Kidney epithelial cell (primary cell): Measurements from ENCODE around the gene EMC7. TPM values are rescaled to one million over a fixed set of nuclear protein-coding genes. Genes with fewer than 3 reads are reported as not detected.
"Not testable (repeated sequence)": the region's sequence is repeated elsewhere in the genome, so short reads cannot be mapped to it uniquely, and the experiment has no call there.

Source experiments
- DNase-seq: peaks from one replicate; pipeline ENCODE4 v3.0.0-alpha.2; 2010; ENCODE audit warnings: low read depth
- H3K27me3 ChIP-seq: 2 replicates; pipeline ENCODE4 v1.6.0; 2011; ENCODE audit warnings: low read length; ENCODE audit not compliant: control insufficient read depth, insufficient read depth
- H3K36me3 ChIP-seq: 2 replicates; pipeline ENCODE4 v1.5.1; 2011; ENCODE audit warnings: low read length; ENCODE audit not compliant: control insufficient read depth, insufficient read depth
- H3K4me3 ChIP-seq: 2 replicates; pipeline ENCODE4 v1.5.1; 2011; ENCODE audit warnings: low read depth, mild to moderate bottlenecking, control low read depth, low read length
- total RNA-seq: library from RNA; depleted of rRNA; stranded (reverse); fragments of >200 nt; gene quantifications from 2 replicates; pipeline ENCODE4 v1.2.3, GENCODE V29; 2015
- TF ChIP-seq, protein P1 (sequence below): IDR thresholded peaks from 2 replicates; pipeline ENCODE4 v1.5.1; 2011; ENCODE audit warnings: mild to moderate bottlenecking, moderate library complexity, low read length, control low read depth, inconsistent platforms; ENCODE audit not compliant: insufficient read depth, poor library complexity, severe bottlenecking

Gene EMC7
- total RNA-seq, 1 donor from 2014 or later: 60.0 TPM

DNA sequence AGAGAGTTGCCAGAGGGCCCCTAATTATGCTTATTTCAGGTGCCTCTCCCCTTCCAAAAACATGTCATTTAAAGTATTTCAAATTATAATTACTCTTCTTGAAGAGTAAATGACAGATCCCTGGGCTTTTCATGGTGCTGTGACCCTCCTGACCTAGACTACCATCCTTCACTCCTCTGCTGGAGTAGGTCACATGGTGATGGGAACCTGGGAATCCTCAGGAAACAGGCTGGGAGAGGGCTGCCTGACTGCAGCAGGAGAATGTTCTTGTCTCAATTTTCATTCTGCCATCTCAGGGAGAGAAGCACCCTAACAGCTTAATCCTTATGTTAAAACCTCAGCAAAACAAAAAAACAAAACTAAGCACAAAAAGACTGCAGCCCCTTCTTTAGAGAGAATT, 24.9 kb upstream of the EMC7 start:
- TF ChIP-seq, protein P1, sequence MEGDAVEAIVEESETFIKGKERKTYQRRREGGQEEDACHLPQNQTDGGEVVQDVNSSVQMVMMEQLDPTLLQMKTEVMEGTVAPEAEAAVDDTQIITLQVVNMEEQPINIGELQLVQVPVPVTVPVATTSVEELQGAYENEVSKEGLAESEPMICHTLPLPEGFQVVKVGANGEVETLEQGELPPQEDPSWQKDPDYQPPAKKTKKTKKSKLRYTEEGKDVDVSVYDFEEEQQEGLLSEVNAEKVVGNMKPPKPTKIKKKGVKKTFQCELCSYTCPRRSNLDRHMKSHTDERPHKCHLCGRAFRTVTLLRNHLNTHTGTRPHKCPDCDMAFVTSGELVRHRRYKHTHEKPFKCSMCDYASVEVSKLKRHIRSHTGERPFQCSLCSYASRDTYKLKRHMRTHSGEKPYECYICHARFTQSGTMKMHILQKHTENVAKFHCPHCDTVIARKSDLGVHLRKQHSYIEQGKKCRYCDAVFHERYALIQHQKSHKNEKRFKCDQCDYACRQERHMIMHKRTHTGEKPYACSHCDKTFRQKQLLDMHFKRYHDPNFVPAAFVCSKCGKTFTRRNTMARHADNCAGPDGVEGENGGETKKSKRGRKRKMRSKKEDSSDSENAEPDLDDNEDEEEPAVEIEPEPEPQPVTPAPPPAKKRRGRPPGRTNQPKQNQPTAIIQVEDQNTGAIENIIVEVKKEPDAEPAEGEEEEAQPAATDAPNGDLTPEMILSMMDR: no peak
- no peak for DNase-seq
- H3K4me3 ChIP-seq: no peak overlapping the region
- no peaks in the 10 kb centered on the region for H3K27me3 ChIP-seq
- no peaks in the 10 kb centered on the region for H3K36me3 ChIP-seq

DNA sequence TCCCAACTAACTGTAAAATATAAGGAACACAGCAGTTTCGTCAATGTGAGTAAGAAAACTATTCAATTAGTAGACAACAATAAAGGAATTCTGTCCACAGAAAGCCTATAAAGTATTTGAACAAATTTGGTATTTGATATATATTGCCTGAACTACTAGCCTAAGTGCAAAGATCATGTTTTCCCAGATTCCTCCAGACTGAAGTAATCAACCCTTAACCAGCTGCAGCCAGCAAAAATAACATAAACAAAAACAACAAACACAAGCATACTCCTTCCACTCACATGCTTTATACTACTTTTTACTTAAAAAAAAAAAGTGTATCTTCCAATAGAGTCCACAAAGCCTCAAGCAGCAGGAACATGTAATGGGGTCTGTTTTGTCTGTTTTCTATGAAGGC, 24.3 kb upstream of the EMC7 start:
- TF ChIP-seq, protein P1: no peak
- Histone ChIP-seq H3K27me3 (no peaks in the 10 kb centered on the region), H3K36me3 (no peaks in the 10 kb centered on the region), H3K4me3 (no peak overlapping the region)
- no peak for DNase-seq

DNA sequence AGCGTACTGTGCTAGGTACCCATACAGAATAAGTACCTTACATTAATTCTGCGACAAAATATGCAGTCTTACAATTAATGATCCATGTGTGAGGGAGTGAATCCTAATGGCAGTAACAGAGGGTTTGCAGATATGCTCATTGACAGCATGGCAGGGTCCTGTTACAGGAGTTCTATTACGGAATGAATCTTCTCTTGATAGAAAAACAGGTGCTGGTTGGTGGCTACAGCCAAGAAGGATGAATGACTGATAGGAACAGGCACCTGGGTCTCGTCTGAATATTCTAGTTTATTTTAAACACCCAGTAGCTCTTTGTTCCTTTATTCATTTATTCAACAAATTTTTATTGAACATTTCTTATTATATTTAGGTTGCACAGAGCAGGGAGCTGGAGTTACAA, 23.0 kb upstream of the EMC7 start:
- no peaks in the 10 kb centered on the region for H3K27me3 ChIP-seq
- DNase-seq: no peak
- no peaks in the 10 kb centered on the region for H3K36me3 ChIP-seq
- no peak overlapping the region for H3K4me3 ChIP-seq
- TF ChIP-seq, protein P1: no peak

DNA sequence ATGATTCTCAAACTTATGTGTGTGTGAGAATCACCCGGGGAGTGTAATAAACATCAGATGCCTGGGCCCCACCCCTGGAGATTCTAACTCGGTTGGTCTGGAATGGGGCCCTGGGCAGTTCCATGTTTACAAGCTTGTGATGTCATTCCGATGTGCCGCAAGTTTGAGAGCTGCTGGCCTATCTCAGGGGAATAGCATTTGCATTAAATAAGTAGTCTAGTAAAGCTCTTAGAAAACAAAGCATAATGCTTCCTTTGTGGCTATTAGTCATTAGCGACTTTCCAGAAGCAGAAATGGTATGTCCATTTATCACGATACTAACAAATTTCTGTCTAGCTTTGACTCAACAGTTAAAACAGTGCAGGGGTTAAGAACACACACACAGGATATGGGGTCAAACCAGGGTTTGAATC, 21.1 kb upstream of the EMC7 start:
- TF ChIP-seq, protein P1: no peak
- Histone ChIP-seq H3K36me3 (no peaks in the 10 kb centered on the region), H3K4me3 (no peak overlapping the region), H3K27me3 (no peaks in the 10 kb centered on the region)
- no peak for DNase-seq

DNA sequence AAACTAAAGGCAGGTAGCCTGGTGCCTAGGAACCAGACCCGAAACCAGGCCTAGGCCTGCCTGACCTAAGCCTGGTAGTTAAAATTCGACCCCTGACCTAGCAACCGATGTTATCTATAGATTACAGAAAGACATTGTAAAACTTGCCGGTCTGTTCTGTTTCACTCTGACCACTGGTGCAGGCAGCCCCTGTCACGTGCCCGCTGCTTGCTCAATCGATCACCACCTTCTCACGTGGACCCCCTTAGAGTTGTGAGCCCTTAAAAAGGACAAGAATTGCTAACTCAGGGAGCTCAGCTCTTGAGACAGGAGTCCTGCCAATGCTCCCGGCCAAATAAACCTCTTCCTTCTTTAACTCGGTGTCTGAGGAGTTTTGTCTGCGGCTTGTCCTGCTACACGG, 20.1 kb upstream of the EMC7 start:
- not testable (repeated sequence) for H3K4me3 ChIP-seq, H3K36me3 ChIP-seq, DNase-seq, H3K27me3 ChIP-seq

DNA sequence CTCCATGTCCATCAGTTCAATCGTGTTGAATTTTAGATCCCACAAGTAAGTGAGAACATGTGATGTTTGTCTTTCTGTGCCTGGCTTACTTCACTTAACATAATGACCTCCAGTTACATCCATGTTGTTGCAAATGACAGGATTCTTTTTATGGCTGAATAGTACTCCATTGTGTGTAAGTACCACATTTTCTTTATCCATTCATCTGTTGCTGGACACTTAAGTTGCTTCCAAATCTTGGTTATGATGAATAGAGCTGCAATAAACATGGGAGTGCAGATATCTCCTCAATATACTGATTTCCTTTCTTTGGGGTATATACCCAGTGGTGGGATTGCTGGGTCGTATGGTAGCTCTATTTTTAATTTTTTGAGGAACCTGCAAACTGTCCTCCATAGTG, 18.8 kb upstream of the EMC7 start:
- not testable (repeated sequence) for H3K36me3 ChIP-seq, H3K4me3 ChIP-seq, H3K27me3 ChIP-seq, DNase-seq

DNA sequence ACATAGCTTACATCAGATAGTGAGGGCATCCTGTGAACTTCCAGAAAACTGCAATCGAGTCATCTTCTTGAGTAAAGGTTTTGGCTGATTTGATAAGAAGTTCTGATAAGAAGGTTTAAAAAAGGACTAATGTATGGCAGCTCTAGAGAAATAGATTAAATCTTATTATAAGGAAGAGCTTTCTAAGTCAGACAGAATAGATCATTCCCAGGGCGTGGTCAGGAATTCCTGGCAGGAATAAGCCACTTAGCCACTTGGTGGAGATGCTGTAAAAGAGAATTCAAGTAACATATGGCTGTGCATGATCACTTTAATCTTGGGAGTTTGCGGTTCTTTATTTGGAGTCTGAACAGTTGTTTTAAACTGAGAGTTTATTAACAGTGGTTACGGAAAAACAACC, 17.6 kb upstream of the EMC7 start:
- DNase-seq: no peak
- TF ChIP-seq, protein P1: no peak
- Histone ChIP-seq H3K27me3 (no peaks in the 10 kb centered on the region), H3K4me3 (no peak overlapping the region), H3K36me3 (no peaks in the 10 kb centered on the region)
